GM12878 (cell line): ENCODE measurements around the gene TMEM178A. TPM values are rescaled to one million over a fixed set of nuclear protein-coding genes. Genes with fewer than 3 reads are reported as not detected.

Source experiments
- ATAC-seq: fragments of 200-7000 bp; cut with Tn5 transposase; 3 replicates; pipeline ENCODE4 v1.9.1; 2020; ENCODE audit warnings: mild to moderate bottlenecking, moderate library complexity
- BruUV-seq: library from RNA; stranded (reverse); fragments of 400-500 nt; replicated peaks from 2 replicates; lab custom pipeline; 2021; lab: Mats Ljungman, UMichigan
- CTCF ChIA-PET: fragments of 300-600 bp; sonication (Branson Sonifier 250); formaldehyde crosslinking; extraction: SDS; loops from one replicate; lab custom pipeline; 2021; ENCODE audit warnings: inconsistent platforms; lab: Yijun Ruan, JAX
- POLR2A ChIA-PET: fragments of 350-600 bp; formaldehyde crosslinking; extraction: SDS; loops from one replicate; lab custom pipeline; 2021; ENCODE audit warnings: inconsistent platforms; lab: Charles Lee
- RAD21 ChIA-PET: fragments of 300-600 bp; sonication (Branson Sonifier 250); formaldehyde crosslinking; loops from one replicate; lab custom pipeline; 2023; ENCODE audit warnings: antibody characterized with exemption; ENCODE audit not compliant: unreplicated experiment; lab: Charles Lee
- SMC1A ChIA-PET: fragments of 300-600 bp; sonication (Branson Sonifier 250); formaldehyde crosslinking; loops from one replicate; lab custom pipeline; 2023; ENCODE audit not compliant: unreplicated experiment, uncharacterized antibody; lab: Charles Lee
- DNase-seq: peaks from one replicate; pipeline ENCODE4 v3.0.0-alpha.2; 2011; ENCODE audit warnings: low read depth, low spot score
- FAIRE-seq: peaks from 3 replicates; lab custom pipeline; 2011; peaks lifted over from hg19 to GRCh38; lab: Jason Lieb, UNC
- H2AFZ ChIP-seq: 2 replicates; pipeline ENCODE4 v1.6.0; 2011; ENCODE audit warnings: low read depth, low read length, control low read depth; ENCODE audit not compliant: control insufficient read depth
- H3K27ac ChIP-seq: 2 replicates; pipeline ENCODE4 v1.5.1; 2011; ENCODE audit warnings: control low read depth; ENCODE audit not compliant: control insufficient read depth, insufficient read depth
- H3K27me3 ChIP-seq, 2 experiments: replicated peaks in 1 of 2; 2 replicates each; pipeline versions ENCODE4 v1.6.0 to v1.6.1; 2011; ENCODE audit warnings: low read length in 1 of 2; ENCODE audit not compliant: control insufficient read depth in 2 of 2, insufficient read depth in 2 of 2
- H3K36me3 ChIP-seq, 2 experiments: 2 replicates each; pipeline ENCODE4 v1.5.1; 2011; ENCODE audit warnings: low read length in 1 of 2; ENCODE audit not compliant: control insufficient read depth in 2 of 2, insufficient read depth in 2 of 2
- H3K4me1 ChIP-seq: 2 replicates; pipeline ENCODE4 v1.6.1; 2011; ENCODE audit warnings: mild to moderate bottlenecking, low read length, moderate library complexity, mixed read lengths; ENCODE audit not compliant: control insufficient read depth, insufficient read depth
- H3K4me2 ChIP-seq: 2 replicates; pipeline ENCODE4 v1.6.0; 2011; ENCODE audit warnings: control low read depth; ENCODE audit not compliant: control insufficient read depth, insufficient read depth
- H3K4me3 ChIP-seq: fragments of 200-600 bp; sonication (generic); 2 replicates; pipeline ENCODE4 v1.5.1; 2016
- H3K79me2 ChIP-seq: 2 replicates; pipeline ENCODE4 v1.6.0; 2011; ENCODE audit warnings: low read length; ENCODE audit not compliant: control insufficient read depth, insufficient read depth
- H3K9ac ChIP-seq: 2 replicates; pipeline ENCODE4 v1.8.0; 2011; ENCODE audit warnings: low read length, control low read depth, mixed read lengths; ENCODE audit not compliant: control insufficient read depth, insufficient read depth
- H3K9me3 ChIP-seq: replicated peaks from 3 replicates; pipeline ENCODE4 v1.5.1; 2011; ENCODE audit warnings: mild to moderate bottlenecking, low read length; ENCODE audit not compliant: control insufficient read depth, insufficient read depth
- H4K20me1 ChIP-seq: 2 replicates; pipeline ENCODE4 v1.6.0; 2011; ENCODE audit not compliant: control insufficient read depth, insufficient read depth
- CBX3 ChIP-seq: fragments of 200-600 bp; sonication (generic); IDR thresholded peaks from 2 replicates; pipeline ENCODE4 v1.6.1; 2016; ENCODE audit warnings: low read depth, borderline replicate concordance
- JUND ChIP-seq: IDR thresholded peaks from 2 replicates; pipeline ENCODE4 v1.6.1; 2012; ENCODE audit warnings: low read depth, mild to moderate bottlenecking, low read length, improper control_type of control experiment, moderate library complexity
- NBN ChIP-seq: fragments of 450-650 bp; IDR thresholded peaks from 2 replicates; pipeline ENCODE4 v1.6.1; 2016
- PAX5 ChIP-seq: IDR thresholded peaks from 2 replicates; pipeline ENCODE4 v1.6.1; 2011; ENCODE audit warnings: low read depth, low read length, borderline replicate concordance
- POLR2AphosphoS5 ChIP-seq: IDR thresholded peaks from 2 replicates; pipeline ENCODE4 v1.6.1; 2011; ENCODE audit warnings: mild to moderate bottlenecking, low read length, inconsistent platforms
- RAD21 ChIP-seq: IDR thresholded peaks from 2 replicates; pipeline ENCODE4 v1.6.1; 2011; ENCODE audit warnings: mild to moderate bottlenecking, low read depth, low read length, moderate library complexity; ENCODE audit not compliant: insufficient read depth
- RELA ChIP-seq: fragments of 450-650 bp; IDR thresholded peaks from 2 replicates; pipeline ENCODE4 v1.8.0; 2014; ENCODE audit warnings: borderline replicate concordance; ENCODE audit not compliant: partially characterized antibody
- RUNX3 ChIP-seq: IDR thresholded peaks from 2 replicates; pipeline ENCODE4 v1.6.1; 2012; ENCODE audit warnings: low read length, inconsistent platforms
- SIN3A ChIP-seq: IDR thresholded peaks from 2 replicates; pipeline ENCODE4 v1.6.1; 2012; ENCODE audit warnings: low read depth, low read length, improper control_type of control experiment
- SUPT20H ChIP-seq: IDR thresholded peaks from 2 replicates; pipeline ENCODE4 v1.6.1; 2011; ENCODE audit warnings: low read depth, mild to moderate bottlenecking, low read length, moderate library complexity, borderline replicate concordance; ENCODE audit not compliant: control insufficient read depth
- TCF12 ChIP-seq: IDR thresholded peaks from 2 replicates; pipeline ENCODE4 v1.6.1; 2011; ENCODE audit warnings: low read depth, mild to moderate bottlenecking, low read length
- TCF7 ChIP-seq: IDR thresholded peaks from 2 replicates; pipeline ENCODE4 v1.6.1; 2014; ENCODE audit warnings: antibody characterized with exemption, borderline replicate concordance
- ZNF384 ChIP-seq: IDR thresholded peaks from 2 replicates; pipeline ENCODE4 v1.6.1; 2012; ENCODE audit warnings: low read depth, mild to moderate bottlenecking, low read length, improper control_type of control experiment, borderline replicate concordance
- WGBS: methylation state at CpG from one replicate; pipeline ENCODE4 v1.1.6; 2016; ENCODE audit warnings: low lambda C conversion rate; ENCODE audit not compliant: insufficient replicate concordance, insufficient coverage; ENCODE audit errors: missing lambda C conversion rate; 5-methylcytosine and 5-hydroxymethylcytosine counted together
- in situ Hi-C: fragments of 300-500 bp; cut with MboI; formaldehyde crosslinking; loops from 9 replicates; pipeline ENCODE4 v1.14.3; 2018; ENCODE audit warnings: mixed read lengths
- intact Hi-C: fragments of 100-400 bp; cut with micrococcal nuclease; formaldehyde crosslinking; loops from one replicate; pipeline ENCODE4 v1.14.2; 2022; ENCODE audit not compliant: unreplicated experiment
- polyA plus RNA-seq, 11 experiments: library from polyadenylated mRNA; depleted of rRNA in 4 of 11; unstranded in 6 of 11; stranded (reverse) in 5 of 11; fragments of >200 nt; fragmentation: Nextera tagmentation in 4 of 11; fragmentation: Illumina TruSeq in 1 of 11; extraction: Ambion mirVana in 4 of 11; extraction: Trizol in 1 of 11; gene quantifications; 1 replicate in 1 of 11; 2 replicates in 10 of 11; pipeline versions ENCODE4 v1.2.1 to v1.2.3, GENCODE V29; 2011 to 2016; ENCODE audit warnings: inconsistent platforms in 2 of 11, missing spikeins in 2 of 11, low read depth in 1 of 11
- total RNA-seq, 4 experiments: library from RNA; depleted of rRNA in 3 of 4; stranded (reverse); fragments of >200 nt in 3 of 4; fragmentation: Illumina TruSeq in 1 of 4; extraction: Trizol in 1 of 4; gene quantifications; 2 replicates each; pipeline versions ENCODE4 v1.2.1 to v1.2.3, GENCODE V29; 2013 to 2021
- TF ChIP-seq, protein P1 (sequence below): fragments of 450-650 bp; formaldehyde crosslinking; IDR thresholded peaks from 2 replicates; pipeline ENCODE4 v1.4.0; 2020; ENCODE audit warnings: mild to moderate bottlenecking, moderate library complexity
- TF ChIP-seq, protein P2 (sequence below): IDR thresholded peaks from 2 replicates; pipeline ENCODE4 v1.6.1; 2012; ENCODE audit warnings: low read depth, low read length, improper control_type of control experiment
- TF ChIP-seq, protein P3 (sequence below): IDR thresholded peaks from 2 replicates; pipeline ENCODE4 v1.6.1; 2012; ENCODE audit warnings: low read depth, low read length, improper control_type of control experiment
- TF ChIP-seq, protein P4 (sequence below): fragments of 450-650 bp; IDR thresholded peaks from 2 replicates; pipeline ENCODE4 v1.6.1; 2014; ENCODE audit warnings: mild to moderate bottlenecking

The TMEM178A gene
- total and polyA plus RNA-seq, 10 of the 15 experiments (the other 5 are each of a cell fraction or from before 2014, with no cell fraction given), result not detected

DNA sequence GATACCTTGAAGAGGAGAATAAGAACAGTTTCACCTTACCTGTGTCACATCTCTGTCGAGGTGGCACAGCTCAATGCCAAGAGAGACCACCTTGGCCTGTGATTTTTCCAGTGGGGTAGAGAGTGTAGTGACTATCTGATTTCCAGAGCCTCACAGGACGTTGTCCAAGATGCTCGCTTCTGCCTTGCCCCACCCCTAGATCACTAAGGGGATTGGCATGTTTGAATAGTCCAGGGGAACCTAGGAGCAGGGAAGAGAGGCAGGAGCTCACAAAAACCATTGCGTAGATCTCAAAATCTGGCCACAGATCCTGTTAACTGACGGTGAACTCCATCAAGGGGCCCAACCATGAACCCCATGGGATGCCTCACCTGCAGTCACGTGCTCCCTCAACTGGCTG is 24.2 kb downstream of the TMEM178A start:
- in situ Hi-C loops (no loop called here), intact Hi-C loops (no loop called here)
- Histone ChIP-seq H3K36me3 (no peaks in the 10 kb centered on the region), H3K27me3 (no peaks in the 10 kb centered on the region; a peak in 1 of 4 replicates), H3K9ac (no peak overlapping the region), H3K4me2 (no peak overlapping the region), H3K27ac (no peak overlapping the region), H3K79me2 (no peaks in the 10 kb centered on the region), H2AFZ (no peak overlapping the region), H3K4me3 (no peak overlapping the region), H3K4me1 (no peaks in the 10 kb centered on the region), H4K20me1 (no peaks in the 10 kb centered on the region), H3K9me3 (no peaks in the 10 kb centered on the region)
- TF ChIP-seq SIN3A, result no peak
- no peak for TF ChIP-seq SUPT20H
- no peak for TF ChIP-seq POLR2AphosphoS5
- no peak for TF ChIP-seq ZNF384
- no peak for TF ChIP-seq PAX5
- no peak for TF ChIP-seq RAD21
- no peak for TF ChIP-seq JUND
- TF ChIP-seq CBX3, result no peak
- no peak for TF ChIP-seq TCF7
- TF ChIP-seq, protein P1, sequence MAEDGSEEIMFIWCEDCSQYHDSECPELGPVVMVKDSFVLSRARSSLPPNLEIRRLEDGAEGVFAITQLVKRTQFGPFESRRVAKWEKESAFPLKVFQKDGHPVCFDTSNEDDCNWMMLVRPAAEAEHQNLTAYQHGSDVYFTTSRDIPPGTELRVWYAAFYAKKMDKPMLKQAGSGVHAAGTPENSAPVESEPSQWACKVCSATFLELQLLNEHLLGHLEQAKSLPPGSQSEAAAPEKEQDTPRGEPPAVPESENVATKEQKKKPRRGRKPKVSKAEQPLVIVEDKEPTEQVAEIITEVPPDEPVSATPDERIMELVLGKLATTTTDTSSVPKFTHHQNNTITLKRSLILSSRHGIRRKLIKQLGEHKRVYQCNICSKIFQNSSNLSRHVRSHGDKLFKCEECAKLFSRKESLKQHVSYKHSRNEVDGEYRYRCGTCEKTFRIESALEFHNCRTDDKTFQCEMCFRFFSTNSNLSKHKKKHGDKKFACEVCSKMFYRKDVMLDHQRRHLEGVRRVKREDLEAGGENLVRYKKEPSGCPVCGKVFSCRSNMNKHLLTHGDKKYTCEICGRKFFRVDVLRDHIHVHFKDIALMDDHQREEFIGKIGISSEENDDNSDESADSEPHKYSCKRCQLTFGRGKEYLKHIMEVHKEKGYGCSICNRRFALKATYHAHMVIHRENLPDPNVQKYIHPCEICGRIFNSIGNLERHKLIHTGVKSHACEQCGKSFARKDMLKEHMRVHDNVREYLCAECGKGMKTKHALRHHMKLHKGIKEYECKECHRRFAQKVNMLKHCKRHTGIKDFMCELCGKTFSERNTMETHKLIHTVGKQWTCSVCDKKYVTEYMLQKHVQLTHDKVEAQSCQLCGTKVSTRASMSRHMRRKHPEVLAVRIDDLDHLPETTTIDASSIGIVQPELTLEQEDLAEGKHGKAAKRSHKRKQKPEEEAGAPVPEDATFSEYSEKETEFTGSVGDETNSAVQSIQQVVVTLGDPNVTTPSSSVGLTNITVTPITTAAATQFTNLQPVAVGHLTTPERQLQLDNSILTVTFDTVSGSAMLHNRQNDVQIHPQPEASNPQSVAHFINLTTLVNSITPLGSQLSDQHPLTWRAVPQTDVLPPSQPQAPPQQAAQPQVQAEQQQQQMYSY (CRISPR knock-in tag), result no peak
- TF ChIP-seq TCF12, result no peak
- TF ChIP-seq RELA, result no peak
- no peak for TF ChIP-seq NBN
- no peak for TF ChIP-seq RUNX3
- TF ChIP-seq, protein P2, sequence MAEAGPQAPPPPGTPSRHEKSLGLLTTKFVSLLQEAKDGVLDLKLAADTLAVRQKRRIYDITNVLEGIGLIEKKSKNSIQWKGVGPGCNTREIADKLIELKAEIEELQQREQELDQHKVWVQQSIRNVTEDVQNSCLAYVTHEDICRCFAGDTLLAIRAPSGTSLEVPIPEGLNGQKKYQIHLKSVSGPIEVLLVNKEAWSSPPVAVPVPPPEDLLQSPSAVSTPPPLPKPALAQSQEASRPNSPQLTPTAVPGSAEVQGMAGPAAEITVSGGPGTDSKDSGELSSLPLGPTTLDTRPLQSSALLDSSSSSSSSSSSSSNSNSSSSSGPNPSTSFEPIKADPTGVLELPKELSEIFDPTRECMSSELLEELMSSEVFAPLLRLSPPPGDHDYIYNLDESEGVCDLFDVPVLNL, result no peak
- TF ChIP-seq, protein P3, sequence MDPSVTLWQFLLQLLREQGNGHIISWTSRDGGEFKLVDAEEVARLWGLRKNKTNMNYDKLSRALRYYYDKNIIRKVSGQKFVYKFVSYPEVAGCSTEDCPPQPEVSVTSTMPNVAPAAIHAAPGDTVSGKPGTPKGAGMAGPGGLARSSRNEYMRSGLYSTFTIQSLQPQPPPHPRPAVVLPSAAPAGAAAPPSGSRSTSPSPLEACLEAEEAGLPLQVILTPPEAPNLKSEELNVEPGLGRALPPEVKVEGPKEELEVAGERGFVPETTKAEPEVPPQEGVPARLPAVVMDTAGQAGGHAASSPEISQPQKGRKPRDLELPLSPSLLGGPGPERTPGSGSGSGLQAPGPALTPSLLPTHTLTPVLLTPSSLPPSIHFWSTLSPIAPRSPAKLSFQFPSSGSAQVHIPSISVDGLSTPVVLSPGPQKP, result no peak
- TF ChIP-seq, protein P4, sequence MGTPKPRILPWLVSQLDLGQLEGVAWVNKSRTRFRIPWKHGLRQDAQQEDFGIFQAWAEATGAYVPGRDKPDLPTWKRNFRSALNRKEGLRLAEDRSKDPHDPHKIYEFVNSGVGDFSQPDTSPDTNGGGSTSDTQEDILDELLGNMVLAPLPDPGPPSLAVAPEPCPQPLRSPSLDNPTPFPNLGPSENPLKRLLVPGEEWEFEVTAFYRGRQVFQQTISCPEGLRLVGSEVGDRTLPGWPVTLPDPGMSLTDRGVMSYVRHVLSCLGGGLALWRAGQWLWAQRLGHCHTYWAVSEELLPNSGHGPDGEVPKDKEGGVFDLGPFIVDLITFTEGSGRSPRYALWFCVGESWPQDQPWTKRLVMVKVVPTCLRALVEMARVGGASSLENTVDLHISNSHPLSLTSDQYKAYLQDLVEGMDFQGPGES, result no peak
- ChIA-PET RAD21 (no interaction called here), POLR2A (no interaction called here), SMC1A (no interaction called here), CTCF (interaction anchor here (1.0 kb wide), 1 partner anchor 252 kb away, joined by 3 read pairs; no protein-coding TSS in a partner anchor)
- no TSS peak for BruUV-seq
- FAIRE-seq (no peak), DNase-seq (no peak), ATAC-seq (no peak)
- 26% methylated on average over 6 of the region's 6 CpGs for WGBS
